HG02840 (cell line): ENCODE data around the gene RPGR.

Source experiments
- ATAC-seq: cut with Tn5 transposase; IDR thresholded peaks from one replicate; pipeline ENCODE4 v1.9.1; 2021; ENCODE audit warnings: mild to moderate bottlenecking, moderate library complexity, moderate number of reproducible peaks; ENCODE audit not compliant: unreplicated experiment, low FRiP score

RPGR gene

GRCh38 chrX:38271154-38271716 is 56.1 kb downstream of the RPGR start:
- no peak for ATAC-seq

- no peak for ATAC-seq
Measured at GRCh38 chrX:38268011-38268410, 59.3 kb downstream of the RPGR start.

DNA sequence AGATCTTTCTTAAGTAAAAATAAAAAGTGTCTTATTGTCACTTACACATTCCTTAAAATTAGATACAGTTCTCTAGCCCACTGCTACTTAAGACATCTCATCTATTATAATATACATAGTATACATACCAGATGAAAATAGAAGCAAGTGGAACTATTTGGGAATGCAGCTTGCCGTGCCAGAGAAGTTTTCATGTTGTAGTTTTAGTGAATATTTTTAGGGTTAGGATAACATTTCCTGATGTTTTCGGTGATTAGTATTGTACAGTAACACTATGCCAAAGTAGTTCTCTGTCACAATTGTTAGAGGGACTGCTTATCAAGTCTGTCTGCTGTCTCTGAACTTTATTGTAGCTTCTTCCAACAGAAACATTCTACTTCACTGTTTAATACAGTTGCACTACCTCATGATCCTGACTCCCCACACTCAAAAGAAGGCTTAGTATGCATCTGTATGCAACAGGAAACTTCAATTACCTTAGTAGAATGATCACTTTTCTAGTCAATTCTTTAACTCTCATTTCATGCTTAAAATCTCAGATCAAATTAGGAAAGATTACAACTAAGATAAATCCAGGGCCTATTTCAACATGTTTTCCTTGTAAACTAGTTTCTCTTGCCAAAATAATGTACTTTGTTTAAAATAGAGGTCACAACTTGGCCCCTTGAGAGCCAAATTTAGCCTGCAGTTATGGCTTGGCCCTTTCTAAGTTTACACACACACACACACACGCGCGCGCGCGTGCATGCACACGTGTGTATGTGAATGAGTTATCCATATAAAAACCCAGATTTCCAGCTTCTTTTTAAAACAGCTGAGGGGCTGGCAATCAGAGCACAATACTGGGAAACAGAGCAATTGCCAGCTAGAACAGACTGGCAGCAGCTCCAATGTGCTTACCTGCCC is 64.3 kb downstream of the RPGR start:
- no peak for ATAC-seq

DNA sequence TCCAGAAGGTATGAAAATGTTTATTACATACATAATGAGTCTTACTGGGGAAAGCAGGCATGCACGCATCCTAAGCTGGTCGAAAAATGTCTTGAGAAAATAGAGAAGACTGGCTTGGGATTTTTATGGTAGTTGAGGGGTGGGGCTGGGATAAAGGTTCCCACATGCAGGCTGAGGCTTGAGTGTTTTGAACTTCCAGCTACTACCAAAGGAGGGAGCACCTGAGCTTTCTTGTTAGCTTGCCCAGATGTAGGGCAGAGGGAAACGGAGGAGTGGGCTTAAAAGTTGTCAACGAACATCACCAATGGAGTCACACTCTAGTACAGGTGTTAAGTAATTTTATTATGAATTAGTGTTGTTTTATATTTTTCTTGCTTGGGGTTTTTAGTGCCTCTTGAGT is 67.1 kb downstream of the RPGR start:
- ATAC-seq = no peak

- no peak for ATAC-seq
Measured at GRCh38 chrX:38256019-38256418, 71.3 kb downstream of the RPGR start.

GRCh38 chrX:38249965-38250364 is 77.3 kb downstream of the RPGR start:
- no peak for ATAC-seq

DNA sequence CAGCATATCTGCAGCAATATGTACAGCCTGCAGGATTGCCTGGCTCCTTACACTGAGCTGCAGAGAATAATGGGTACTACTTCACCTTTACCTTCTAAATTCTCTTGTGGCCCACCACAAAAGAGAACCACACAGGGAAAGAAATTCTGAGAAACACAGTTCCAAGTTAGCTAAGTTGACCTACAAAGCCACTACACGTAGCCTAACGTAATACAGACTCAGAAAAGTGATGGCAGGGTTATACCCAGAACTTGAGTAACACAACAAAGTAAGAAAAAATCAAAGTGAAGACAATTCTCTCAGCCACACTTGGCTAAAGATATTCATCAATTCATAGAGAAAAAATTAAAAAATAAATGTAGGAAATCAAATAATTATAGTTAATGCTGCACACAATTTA is 80.3 kb downstream of the RPGR start:
- no peak for ATAC-seq

DNA sequence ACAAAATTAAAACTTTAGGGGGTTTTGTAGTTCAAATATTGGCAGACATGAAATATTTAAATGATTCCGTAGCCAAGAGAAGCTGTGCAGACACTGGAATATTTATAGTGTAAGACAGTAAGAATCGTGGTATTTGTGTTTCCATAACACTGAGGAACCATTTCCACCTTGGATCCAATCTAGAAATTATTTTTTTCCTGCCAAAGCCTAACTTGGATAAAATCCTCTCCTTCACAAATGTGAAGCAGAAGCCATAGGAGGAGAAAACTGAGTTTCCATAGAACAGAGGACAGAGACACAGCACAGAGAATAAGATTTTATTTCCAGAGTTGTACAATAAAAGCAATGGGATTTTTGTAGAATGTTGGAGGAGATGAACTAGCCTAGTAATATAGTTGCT is 86.8 kb downstream of the RPGR start:
- no peak for ATAC-seq

- ATAC-seq = no peak
Measured at GRCh38 chrX:38236901-38237615, 90.3 kb downstream of the RPGR start.

DNA sequence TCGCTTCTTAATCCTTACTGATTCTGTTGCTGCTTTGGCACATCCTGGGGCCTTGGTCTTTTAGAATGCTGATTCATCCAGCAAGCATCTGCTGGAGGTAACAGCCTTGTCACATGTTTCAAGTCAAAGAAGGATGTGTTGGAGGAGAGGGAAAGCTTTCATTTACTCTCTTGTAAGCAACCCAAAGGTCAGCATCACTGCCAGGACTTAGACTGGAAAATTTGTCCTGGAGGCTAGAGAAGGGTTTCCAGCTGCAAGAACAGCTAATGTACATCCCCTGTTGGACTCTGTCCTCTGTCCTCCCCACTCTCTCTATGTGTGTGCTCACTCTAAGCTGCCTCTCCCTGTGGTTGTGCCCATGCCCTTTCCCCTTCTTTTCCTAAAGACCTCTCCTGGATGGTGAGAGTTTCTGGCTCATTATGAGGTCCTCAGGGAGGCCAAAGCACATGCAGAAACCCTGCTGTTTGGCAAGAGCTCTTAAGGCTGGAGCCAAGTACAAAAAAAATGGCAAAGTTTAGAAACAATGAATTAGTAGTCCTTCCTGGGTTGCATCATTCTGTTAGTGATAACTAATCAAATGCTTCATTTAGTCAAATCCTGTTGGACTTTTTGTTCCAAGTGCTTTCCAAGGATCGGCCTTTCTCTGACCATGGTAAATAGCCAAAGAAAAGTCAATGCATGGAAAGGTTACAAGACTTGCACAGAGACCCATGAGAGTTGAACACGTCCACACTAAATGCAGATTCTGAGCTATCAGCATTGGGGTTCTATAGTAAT is 93.2 kb downstream of the RPGR start:
- no peak for ATAC-seq

DNA sequence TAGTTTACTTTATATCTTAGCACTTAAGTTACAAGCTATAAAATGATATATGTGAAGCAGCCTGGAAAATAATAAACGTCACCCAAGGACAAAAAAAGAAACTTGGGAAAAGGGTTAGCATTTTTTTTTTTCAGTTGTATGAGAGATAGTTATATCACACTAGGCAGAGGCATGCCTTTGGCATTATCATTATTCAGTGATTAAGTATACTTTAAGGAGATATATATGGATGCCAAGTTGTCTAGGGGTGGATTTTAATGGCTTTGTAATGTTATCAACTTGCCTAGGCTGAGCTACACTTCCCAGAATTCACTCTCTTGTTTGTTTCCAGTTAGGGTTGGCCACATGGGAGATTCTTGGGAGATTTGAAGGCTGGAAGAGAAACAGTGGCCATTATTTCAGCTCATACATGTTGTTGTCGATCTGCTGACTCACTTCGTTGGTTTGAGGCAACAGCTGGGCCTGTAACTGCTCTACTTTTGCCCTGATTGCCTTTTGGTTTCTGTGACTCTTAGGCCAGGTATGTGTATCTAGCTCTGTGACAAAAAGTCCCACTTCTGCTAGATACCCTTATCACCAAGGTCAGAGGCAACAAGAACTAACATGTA is 95.1 kb downstream of the RPGR start:
- ATAC-seq = no peak

DNA sequence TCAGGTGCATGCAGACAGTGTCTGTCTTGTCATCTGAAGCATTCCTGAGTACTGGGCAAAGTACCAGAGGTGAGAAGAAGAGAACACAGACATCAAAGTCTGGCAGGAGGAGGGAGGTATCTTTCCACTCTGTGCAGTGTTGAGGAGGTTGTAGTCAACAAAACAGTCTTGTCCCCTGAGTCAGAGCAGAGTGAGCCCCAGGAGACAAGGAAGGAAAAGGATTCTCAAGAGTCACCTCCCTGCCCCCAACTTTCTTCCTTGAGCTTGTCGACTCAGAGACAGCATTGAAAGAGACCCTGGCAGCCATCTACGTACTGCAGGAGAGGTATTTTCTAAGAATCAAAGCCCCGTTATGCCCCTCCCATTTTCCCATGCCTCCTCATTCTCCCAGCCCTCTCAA is 102.2 kb downstream of the RPGR start:
- no peak for ATAC-seq

GRCh38 chrX:38224160-38224559 is 103.1 kb downstream of the RPGR start:
- ATAC-seq = no peak

DNA sequence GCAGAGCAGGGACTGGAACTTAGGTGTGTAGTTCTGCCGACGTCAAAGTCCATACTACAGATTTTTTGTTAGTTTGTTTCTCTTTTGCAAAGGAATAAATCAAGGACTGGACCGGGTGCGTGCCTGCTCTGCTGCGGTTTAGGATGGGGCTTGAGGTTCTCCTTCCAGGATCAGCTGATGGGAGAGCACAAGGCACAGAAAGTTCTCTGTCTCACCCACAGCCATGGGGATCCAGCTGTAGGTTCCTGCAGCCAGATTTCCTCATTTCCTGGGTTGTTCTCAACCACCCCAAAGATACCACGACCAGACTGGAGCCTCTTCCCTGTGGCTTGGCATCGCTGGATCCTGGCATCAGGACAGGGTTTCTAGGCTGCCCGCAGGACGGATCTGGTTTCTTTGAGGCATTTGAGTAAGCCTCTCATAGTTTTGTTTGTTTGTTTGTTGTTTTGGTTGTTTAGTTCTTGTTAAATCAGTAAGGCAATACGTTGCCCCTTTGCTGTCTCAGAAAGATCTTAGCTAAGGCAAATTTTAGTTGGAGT is 105.8 kb downstream of the RPGR start:
- ATAC-seq = no peak

DNA sequence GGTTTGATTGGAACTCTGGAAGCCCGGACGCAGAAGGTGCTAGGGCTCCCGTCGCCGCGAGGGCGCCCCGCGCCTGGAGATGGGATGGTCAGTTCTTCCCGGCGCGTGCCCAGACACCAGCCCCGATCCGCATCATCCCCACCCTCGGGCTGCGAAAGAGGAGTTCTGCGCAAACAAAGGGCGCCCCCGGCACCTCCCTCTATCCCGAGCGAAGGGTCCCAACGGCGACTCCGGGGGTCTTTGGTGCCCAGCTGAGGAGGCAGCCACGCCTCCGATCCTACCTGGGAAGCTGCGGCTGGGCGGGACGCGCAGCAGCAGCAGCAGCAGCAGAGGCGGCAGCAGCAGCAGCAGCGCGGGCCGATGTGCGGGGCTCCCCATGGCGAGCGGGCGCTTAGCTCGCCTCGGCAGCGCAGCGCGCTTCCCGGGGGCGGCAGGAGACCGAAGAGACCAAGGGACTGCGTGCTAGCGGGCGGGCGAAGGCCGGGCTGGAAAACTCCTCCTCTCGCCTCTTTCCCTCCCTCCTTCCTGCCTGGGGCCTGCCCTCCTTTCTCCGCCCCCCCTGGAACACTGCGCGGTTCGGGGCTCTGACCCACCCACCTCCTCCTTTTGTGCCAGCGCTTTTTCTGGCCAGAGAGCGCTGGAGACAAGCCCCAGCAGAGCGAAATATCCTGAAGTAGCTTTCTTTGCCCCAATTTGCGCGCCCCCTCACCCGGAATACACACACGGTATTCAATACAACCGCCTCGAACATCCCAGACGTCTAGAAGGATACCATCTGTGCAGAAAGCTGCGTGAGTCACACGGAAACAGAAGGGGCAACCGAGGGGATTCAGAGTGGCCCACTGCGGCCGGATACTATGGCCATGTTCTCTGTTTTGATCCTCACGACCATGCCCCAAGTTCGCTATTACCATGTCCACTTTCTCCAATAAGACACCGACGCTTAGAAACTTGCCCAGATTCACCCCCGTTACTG is 106.6 kb downstream of the RPGR start, which contains the start of gene SRPX:
TSS of gene SRPX (minus strand) at position 457 of the 976 bp plus-strand sequence. CDS start at position 378, 79 bp downstream.
- ATAC-seq = no peak

- ATAC-seq = no peak
Measured at GRCh38 chrX:38220024-38220414, 107.3 kb downstream of the RPGR start.
